Measurements from ENCODE around the gene HSF5. TPM values are rescaled to one million over a fixed set of nuclear protein-coding genes. Genes with fewer than 3 reads are reported as not detected.

Gene HSF5
- total RNA-seq, 1 donor from 2014 or later, result 0.21 TPM

GRCh38 chr17:58476812-58477211 lies 11.4 kb downstream of the HSF5 start:
- DNase-seq, result no peak

- no peak for DNase-seq
Observed at GRCh38 chr17:58475985-58476384, 12.2 kb downstream of the HSF5 start.

- DNase-seq, result no peak
Observed at GRCh38 chr17:58470356-58470755, 17.9 kb downstream of the HSF5 start.

GRCh38 chr17:58468944-58469343 lies 19.3 kb downstream of the HSF5 start:
- no peak for DNase-seq

GRCh38 chr17:58455491-58455890 lies 32.7 kb downstream of the HSF5 start:
- no peak for DNase-seq

GRCh38 chr17:58452738-58453137 lies 35.5 kb downstream of the HSF5 start:
- no peak for DNase-seq

- DNase-seq, result peak; percentile 54
Observed at GRCh38 chr17:58447039-58447975, 40.9 kb downstream of the HSF5 start.

- DNase-seq, result no peak
Observed at GRCh38 chr17:58446086-58446485, 42.1 kb downstream of the HSF5 start.

- no peak for DNase-seq
Observed at GRCh38 chr17:58436805-58437239, 51.4 kb downstream of the HSF5 start.

GRCh38 chr17:58436245-58436644 lies 52.0 kb downstream of the HSF5 start:
- DNase-seq, result no peak

GRCh38 chr17:58432806-58433573 lies 55.2 kb downstream of the HSF5 start:
- DNase-seq, result no peak

GRCh38 chr17:58427807-58428206 lies 60.4 kb downstream of the HSF5 start:
- no peak for DNase-seq

GRCh38 chr17:58421711-58422110 lies 66.5 kb downstream of the HSF5 start:
- DNase-seq, result no peak

GRCh38 chr17:58420827-58421226 lies 67.4 kb downstream of the HSF5 start:
- no peak for DNase-seq

GRCh38 chr17:58417300-58418092 lies 70.7 kb downstream of the HSF5 start, which contains the start of gene RNF43:
RNF43 (minus strand) TSS chr17:58417534; CDS start chr17:58415577, 1,957 bp downstream.
- DNase-seq, result peak; percentile 92

- no peak for DNase-seq
Observed at GRCh38 chr17:58416937-58417299, 71.3 kb downstream of the HSF5 start.

- DNase-seq, result no peak
Observed at GRCh38 chr17:58416396-58416795, 71.8 kb downstream of the HSF5 start.

GRCh38 chr17:58415371-58416055 lies 72.7 kb downstream of the HSF5 start:
- no peak for DNase-seq

- DNase-seq, result no peak
Observed at GRCh38 chr17:58414596-58414997, 73.6 kb downstream of the HSF5 start.

- DNase-seq, result no peak
Observed at GRCh38 chr17:58413684-58414083, 74.5 kb downstream of the HSF5 start.

GRCh38 chr17:58412961-58413586 lies 75.1 kb downstream of the HSF5 start:
- no peak for DNase-seq
